NOMO-1 treated with DMSO at 0.1 percent for 48 hours (cell line): Measurements from ENCODE around the gene U2AF2.
A peak's percentile ranks its signal among the peaks of the same experiment; 100 is the strongest.

Experiments
- DNase-seq: peaks from one replicate; lab custom pipeline; 2025; ENCODE audit not compliant: unreplicated experiment; lab: John Stamatoyannopoulos, UW

The U2AF2 gene

DNA sequence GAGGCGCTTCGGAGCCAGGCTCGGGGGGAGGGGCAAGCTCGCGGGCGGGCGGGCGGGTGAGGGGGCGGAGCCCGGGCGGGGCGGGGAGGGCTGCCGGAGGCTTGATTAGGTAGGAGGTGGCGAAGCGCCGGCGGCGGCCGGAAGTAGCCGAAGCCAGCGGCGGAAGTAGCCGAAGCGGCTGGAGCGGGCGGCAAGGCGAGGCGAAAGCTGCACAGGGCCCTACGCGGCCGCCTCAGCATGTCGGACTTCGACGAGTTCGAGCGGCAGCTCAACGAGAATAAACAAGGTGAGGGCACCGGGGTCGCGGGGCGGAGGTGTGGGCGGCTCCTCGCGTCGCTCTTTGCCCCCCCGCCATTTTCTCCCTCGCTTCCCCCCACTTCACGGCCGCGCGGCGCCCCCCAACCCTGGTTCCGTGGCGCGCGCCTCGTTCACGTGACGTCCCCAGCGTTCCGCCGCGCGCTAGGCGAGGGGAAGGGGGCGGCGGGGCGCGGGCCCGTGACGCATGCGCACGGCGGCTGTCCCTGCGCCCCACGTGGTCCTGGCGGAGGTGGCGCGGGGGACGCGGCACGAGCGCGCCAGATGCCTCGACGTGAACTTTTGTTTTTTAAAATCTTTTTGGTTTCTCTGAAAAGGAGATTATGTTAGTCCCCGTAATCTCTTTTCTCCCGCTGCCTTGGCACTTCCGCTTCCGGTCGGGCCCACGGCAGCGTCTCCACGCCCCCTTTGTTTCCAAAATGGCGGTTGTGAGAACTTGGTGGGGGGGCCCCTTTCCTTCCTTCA lies at the start of gene U2AF2:
Gene U2AF2, plus strand, starts transcription at position 168 of the 780 bp plus-strand sequence. Its CDS starts 70 bp downstream, at position 238.
- DNase-seq: peak; percentile 89

GRCh38 chr19:55605207-55605636 lies 49.6 kb upstream of the U2AF2 start:
- DNase-seq: peak; percentile 89

DNA sequence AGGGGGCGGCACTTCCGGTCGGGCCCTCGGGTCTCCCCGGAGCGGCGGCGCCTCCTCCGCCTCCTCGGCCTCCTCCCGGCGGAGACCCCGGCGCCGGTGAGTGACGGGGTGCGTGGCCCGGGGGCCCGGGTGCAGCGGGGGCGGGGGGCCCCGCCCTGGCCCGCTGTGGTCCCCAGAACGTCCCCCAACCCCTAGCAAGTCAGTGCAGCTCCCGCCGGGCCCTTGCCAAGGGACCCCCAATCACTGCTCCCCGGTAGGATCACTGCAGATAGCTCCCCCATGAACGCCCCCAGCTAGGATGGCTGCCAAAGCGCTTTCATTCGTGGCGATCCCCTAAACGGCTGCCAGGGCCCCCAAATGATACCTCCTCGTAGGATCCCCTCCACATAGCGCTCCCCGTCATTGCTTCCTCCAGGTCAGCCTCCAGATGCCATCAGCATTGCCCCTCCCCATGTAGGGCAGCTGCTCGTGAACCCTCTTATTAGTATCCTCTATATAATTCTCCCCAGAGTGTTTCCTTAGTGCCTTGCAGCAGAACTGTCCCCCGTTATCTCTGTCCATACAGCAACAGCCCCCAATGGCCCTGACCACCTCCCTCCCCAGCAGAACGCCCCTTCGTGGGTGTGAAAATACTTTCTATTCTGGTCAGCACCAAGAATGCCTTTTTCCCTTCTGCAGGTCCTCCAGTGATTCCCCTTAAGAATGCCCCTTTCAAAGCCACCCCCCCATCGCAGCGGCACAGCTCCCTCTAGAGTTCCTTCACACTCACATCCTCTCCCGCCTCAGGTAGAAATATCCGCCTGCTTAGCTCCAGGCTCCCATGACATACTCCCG lies 49.0 kb upstream of the U2AF2 start, which contains the start of gene ZNF865:
Gene ZNF865, plus strand, starts transcription at position 11 of the 834 bp plus-strand sequence. CDS start 7,972 bp downstream, outside the sequence.
- peak; percentile 61 for DNase-seq

DNA sequence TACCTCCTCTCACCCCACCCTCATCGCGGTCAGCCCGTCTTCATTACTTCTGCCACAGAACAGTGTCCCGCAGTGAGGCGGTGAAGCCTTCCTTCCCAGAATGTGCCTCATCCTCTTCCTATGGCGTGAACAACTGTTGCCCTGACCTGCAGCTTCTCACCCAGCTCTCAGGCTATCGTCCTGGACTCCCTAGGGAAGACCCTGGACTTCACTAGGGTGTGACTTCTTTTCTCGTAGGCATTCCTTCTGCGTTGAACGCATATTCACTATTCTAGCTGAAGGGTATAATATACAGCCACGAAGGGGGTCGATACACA lies 48.4 kb upstream of the U2AF2 start:
- DNase-seq: no peak

DNA sequence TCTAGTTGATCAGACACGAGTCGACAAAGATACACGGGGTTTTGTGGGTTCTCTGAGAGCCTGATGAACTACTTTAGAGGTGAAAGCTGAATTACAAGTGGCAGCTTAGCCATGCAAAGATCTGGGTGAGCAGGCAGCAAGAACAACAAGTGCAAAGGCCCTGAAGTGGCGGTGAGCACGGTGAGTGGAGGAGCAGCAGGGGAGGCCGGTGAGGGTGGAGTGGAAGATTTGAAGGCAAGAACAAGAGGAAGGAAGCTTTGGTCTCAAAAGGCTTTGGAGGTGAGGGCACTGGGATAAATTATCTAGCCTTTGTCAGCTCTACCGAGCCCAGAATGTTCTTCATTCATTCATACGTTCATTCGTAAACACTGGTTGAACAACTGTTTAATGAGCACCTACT lies 48.0 kb upstream of the U2AF2 start:
- DNase-seq: no peak

DNA sequence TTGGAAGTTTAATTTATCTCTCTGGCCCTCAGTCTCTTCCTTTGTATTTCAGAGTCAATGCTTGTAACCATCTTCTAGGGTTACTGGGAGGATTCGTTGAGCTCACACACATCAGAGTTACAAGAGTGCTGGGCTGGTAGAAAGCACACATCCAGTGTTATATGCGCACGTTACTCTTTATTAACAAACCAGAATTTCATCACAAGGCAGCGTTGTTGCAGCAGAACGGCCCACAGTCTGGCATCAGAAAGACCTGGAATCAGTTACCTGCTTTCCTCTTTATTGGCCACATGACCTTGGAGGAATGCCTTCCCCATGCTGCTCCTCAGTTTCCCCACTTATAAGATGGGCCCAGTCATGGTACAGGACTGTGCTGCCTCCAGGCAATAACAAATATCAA lies 45.5 kb upstream of the U2AF2 start:
- DNase-seq: no peak

GRCh38 chr19:55611300-55611982 lies 43.4 kb upstream of the U2AF2 start:
- no peak for DNase-seq

DNA sequence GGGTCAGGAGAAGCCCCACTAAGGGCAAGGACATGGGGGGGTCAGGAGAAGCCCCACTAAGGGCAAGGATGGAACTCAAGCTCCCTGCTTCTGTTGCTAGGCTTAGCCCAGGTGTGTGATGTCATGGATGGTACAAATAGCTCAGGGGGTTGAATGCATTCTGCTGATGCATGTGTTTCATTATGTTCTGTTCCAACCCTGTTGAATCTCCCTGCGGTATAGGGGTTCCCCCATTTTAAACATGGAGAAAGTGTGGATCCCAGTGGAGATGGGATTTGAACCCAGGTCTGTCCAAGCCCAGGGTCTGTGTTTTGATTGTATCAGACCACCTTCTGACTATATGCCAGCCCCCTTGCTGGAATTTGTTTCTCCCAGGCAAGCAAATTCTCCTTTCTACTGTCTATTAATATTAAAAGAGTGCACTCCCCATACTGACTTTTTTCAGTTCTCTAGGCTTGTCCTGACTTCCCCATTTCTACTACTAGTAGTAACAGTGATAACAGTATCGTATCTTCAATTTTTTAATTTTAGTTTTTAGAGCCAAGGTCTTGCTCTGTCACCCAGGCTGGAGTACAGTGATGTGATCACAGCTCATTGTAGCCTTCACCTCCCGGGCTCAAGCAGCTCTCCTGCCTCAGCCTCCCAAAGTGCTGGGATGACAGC lies 42.7 kb upstream of the U2AF2 start:
- DNase-seq: peak; percentile 14

DNA sequence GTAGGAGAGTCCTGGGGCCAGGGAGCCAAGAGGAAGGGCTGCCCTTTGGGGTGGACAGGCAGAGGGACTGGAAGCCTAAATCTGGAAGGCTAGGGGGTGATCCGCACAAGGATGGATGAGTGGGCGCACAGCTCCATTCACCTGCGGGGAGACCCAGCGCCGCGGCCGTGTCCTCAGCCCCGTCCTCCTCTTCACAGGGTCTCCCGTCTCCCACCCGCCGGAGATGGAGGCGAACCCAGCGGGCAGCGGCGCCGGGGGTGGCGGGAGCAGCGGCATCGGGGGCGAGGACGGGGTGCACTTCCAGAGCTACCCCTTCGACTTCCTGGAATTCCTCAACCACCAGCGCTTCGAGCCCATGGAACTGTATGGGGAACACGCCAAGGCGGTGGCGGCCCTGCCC lies 41.4 kb upstream of the U2AF2 start:
- no peak for DNase-seq

- DNase-seq: no peak
These were observed 40.7 kb upstream of the U2AF2 start for GRCh38 chr19:55613930-55614710.

DNA sequence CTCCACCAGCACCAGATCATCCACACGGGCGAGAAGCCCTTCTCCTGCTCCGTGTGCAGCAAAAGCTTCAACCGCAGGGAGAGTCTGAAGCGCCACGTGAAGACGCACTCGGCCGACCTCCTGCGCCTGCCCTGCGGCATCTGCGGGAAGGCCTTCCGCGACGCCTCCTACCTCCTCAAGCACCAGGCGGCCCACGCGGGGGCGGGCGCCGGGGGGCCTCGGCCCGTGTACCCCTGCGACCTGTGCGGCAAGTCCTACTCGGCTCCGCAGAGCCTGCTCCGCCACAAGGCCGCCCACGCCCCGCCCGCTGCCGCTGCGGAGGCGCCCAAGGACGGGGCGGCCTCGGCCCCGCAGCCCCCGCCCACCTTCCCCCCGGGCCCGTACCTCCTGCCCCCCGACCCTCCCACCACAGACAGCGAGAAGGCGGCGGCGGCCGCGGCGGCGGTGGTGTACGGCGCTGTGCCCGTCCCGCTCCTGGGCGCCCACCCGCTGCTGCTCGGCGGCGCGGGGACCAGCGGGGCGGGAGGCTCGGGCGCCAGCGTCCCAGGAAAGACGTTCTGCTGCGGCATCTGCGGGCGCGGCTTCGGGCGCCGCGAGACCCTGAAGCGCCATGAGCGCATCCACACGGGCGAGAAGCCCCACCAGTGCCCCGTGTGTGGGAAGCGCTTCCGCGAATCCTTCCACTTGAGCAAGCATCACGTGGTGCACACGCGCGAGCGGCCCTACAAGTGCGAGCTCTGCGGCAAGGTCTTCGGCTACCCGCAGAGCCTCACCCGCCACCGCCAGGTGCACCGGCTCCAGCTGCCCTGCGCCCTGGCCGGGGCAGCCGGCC lies 39.9 kb upstream of the U2AF2 start:
- no peak for DNase-seq

GRCh38 chr19:55615543-55616394 lies 39.1 kb upstream of the U2AF2 start:
- DNase-seq: no peak

DNA sequence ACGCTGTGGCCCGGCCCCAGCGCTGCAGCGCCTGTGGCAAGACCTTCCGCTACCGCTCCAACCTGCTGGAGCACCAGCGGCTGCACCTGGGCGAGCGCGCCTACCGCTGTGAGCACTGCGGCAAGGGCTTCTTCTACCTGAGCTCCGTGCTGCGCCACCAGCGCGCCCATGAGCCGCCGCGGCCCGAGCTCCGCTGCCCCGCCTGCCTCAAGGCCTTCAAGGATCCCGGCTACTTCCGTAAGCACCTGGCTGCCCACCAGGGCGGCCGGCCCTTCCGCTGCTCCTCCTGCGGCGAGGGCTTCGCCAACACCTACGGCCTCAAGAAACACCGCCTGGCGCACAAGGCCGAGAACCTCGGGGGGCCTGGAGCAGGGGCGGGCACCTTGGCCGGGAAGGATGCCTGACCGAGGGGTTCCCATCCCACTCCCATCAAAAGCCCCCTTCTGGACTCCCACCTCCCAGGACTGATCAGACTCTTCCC lies 38.4 kb upstream of the U2AF2 start:
- DNase-seq: no peak

DNA sequence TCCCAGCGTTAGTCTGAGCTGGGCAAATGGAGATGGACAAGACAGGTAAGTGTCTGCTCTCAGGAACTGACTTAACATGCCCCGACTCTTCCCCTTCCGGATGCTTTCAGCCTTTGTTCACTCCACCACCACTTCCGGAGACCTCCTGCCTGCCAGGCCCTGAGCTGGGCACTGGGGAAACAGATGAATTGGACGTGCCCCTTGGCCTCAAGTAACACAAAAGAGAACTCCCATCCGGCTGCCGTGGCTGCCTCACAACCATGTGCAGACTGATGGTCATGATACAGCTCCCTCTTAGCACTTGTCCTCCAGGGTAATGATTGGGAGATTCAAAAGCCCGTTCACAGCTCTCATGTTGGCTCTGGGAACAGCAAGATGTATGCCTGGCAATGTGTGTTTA lies 37.4 kb upstream of the U2AF2 start:
- no peak for DNase-seq

DNA sequence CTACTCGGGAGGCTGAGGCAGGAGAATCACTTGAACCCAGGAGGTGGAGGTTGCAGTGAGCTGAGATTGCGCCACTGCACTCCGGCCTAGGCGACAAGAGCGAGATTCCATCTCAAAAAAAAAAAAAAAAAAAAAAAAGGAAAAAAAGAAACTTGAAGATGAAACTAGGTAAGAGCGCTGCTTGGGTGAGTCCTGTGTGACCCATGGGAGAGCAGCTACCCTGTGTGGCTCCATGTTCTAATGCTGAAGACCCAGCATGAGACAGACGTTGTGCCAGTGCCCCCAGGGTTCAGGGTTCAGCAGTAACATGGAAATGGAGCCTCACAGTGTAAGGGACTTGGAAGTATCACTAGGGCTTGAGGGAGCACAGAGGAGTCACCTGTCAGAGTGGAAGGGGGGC lies 36.4 kb upstream of the U2AF2 start:
- no peak for DNase-seq

GRCh38 chr19:55619286-55619685 lies 35.5 kb upstream of the U2AF2 start:
- DNase-seq: peak; percentile 25

DNA sequence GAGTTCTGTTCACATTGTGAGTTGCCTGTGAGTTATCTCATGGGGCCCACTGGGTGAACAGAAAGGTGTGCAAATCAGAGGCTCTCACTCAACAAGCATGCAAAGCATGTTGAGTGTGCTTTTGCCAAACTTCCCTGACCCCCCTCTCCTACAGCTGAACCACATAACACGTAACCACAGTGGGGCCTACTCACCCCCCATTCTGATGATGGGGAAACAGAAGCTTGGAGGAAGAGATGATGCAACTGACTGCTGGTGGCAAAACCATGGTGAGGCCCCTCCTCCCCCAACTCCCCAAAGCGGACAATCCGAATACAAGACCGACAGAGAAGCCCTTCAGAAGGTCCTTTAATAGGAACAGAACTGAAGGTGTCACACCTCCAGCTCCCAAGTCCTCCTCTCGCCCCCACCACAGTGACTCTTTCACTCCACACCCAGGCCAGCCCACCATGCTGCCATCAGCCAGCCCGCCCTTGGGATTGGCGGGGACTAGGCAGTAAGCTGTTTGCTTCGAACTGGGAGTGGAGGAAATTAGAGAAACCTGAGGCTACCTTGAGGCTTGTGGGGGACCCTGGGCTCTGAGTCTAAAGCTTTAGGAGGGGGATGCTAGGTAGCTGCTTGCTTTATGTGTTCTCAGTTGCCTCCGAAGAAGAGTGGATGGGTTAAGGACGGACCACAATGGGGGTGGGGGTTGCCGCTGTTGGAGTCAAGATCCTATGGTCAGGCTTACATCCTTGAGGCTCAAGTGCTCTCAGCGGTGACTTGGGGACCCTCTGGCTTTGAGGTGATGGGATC lies 34.2 kb upstream of the U2AF2 start:
- DNase-seq: peak; percentile 95
